Measurements from ENCODE around the gene PCDHGA6. TPM values are rescaled to one million over a fixed set of nuclear protein-coding genes. Genes with fewer than 3 reads are reported as not detected.
A peak's percentile ranks its signal among the peaks of the same experiment; 100 is the strongest.
"Not testable (repeated sequence)": the region's sequence is repeated elsewhere in the genome, so short reads cannot be mapped to it uniquely, and the experiment has no call there.

Gene PCDHGA6
- total RNA-seq, 1 donor from 2014 or later = 2.0 TPM

DNA sequence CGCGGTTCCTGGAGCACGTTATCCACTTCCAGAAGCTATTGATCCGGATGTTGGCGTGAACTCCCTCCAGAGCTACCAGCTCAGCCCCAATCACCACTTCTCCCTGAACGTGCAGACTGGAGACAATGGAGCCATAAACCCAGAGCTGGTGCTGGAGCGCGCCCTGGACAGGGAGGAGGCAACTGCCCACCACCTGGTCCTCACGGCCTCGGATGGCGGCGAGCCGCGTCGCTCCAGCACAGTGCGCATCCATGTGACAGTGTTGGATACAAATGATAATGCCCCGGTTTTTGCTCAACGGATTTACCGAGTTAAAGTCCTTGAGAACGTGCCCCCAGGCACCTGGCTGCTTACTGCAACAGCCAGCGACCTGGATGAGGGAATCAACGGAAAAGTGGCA, 29.7 kb downstream of the PCDHGA6 start:
- intact Hi-C loops (cut with DNase I) = loop anchor here (5.0 to 10.0 kb wide), 2 partner anchors 121 to 159 kb away; no protein-coding TSS in a partner anchor
- H3K4me1 ChIP-seq = no peaks in the 10 kb centered on the region
- peak overlapping the region; percentile 37 to 45 for H3K4me3 ChIP-seq
- H3K9me3 ChIP-seq = peaks cover 92 to 100% of the 10 kb centered on the region in 2 donors
- H3K36me3 ChIP-seq = peaks cover 4 to 5% of the 10 kb centered on the region in 2 donors
- no peaks in the 10 kb centered on the region for H3K27me3 ChIP-seq
- H3K27ac ChIP-seq = no peak overlapping the region
- DNase-seq (ENCODE audit: low spot score in 2 of 2) = no peak
- TF ChIP-seq CTCF (IDR thresholded peaks at IDR 0.05) = no peak

- peak in 1 of 2 donors; percentile 61 for DNase-seq (ENCODE audit: low spot score in 2 of 2)
- intact Hi-C loops (cut with DNase I) = loop anchor here (10.0 kb wide), 1 partner anchor 117 kb away; no protein-coding TSS in a partner anchor
These were observed 34.3 kb downstream of the PCDHGA6 start, which contains the start of gene PCDHGB6 for GRCh38 chr5:141407790-141408505. Gene PCDHGB6, plus strand, starts transcription at chr5:141408021. Its CDS starts 182 bp downstream, at chr5:141408203.

DNA sequence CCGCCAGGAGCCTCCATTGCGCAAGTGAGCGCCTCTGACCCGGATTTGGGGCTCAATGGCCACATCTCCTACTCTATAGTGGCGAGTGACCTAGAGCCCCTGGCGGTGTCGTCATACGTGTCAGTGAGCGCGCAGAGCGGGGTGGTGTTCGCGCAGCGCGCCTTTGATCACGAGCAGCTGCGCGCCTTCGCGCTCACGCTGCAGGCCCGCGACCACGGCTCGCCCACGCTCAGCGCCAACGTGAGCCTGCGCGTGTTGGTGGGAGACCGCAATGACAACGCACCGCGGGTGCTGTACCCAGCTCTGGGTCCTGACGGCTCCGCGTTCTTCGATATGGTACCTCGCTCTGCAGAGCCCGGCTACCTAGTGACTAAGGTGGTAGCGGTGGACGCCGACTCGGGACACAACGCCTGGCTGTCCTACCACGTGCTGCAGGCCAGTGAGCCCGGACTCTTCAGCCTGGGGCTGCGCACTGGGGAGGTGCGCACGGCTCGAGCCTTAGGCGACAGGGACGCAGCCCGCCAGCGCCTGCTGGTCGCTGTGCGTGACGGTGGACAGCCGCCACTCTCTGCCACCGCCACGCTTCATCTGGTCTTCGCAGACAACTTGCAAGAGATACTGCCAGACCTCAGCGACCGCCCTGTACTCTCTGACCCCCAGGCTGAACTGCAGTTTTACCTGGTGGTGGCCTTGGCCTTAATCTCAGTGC, 36.1 kb downstream of the PCDHGA6 start:
- Histone ChIP-seq H3K36me3 (peaks cover 4 to 6% of the 10 kb centered on the region in 2 donors), H3K27me3 (no peaks in the 10 kb centered on the region), H3K9me3 (peaks cover 95 to 100% of the 10 kb centered on the region in 2 donors), H3K4me1 (no peaks in the 10 kb centered on the region), H3K27ac (no peak overlapping the region), H3K4me3 (peak overlapping the region in 1 of 2 donors; percentile 42)
- intact Hi-C loops (cut with DNase I) = loop anchor here (10.0 kb wide), 1 partner anchor 115 kb away; no protein-coding TSS in a partner anchor
- no peak for DNase-seq (ENCODE audit: low spot score in 2 of 2)
- TF ChIP-seq CTCF (IDR thresholded peaks at IDR 0.05) = no peak

More at GRCh38 chr5:141407790-141408505, 34.3 kb downstream of the PCDHGA6 start, which contains the start of gene PCDHGB6:
- H3K9me3 ChIP-seq = peaks cover 95 to 100% of the 10 kb centered on the region in 2 donors
- peak within 1 kb of the TSS; percentile 34 to 42 for H3K4me3 ChIP-seq
- peak in 2 of 3 experiments; percentile 15 to 21 for TF ChIP-seq CTCF (IDR thresholded peaks at IDR 0.05)
- H3K36me3 ChIP-seq, H3K27me3 ChIP-seq, H3K4me1 ChIP-seq, H3K27ac ChIP-seq: not testable (repeated sequence)

DNA sequence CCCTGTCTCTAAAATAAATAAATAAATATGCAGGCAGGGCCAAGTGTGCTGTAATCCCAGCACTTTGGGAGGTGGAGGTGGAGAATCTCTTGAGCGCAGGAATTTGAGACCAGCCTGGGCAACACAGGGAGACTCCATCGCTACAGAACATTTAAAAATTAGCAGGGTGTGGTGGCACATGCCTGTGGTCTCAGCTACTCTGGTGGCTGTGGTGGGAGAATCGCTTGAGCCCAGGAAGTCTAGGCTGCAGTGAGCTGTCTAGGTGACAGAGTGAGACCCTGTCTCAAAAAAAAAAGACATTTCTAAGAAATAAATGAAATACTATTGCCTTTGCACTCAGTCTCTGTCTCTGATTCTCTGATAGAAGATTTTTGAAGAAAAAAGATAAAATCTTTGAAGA, 37.9 kb downstream of the PCDHGA6 start:
- intact Hi-C loops (cut with DNase I) = no loop called here
- peaks cover 95 to 100% of the 10 kb centered on the region in 2 donors for H3K9me3 ChIP-seq

More for the DNA sequence above, 37.9 kb downstream of the PCDHGA6 start:
- DNase-seq (ENCODE audit: low spot score in 2 of 2) = no peak
- Histone ChIP-seq H3K27ac (no peak overlapping the region), H3K27me3 (no peaks in the 10 kb centered on the region), H3K36me3 (peaks cover 0 to 6% of the 10 kb centered on the region in 2 donors), H3K4me3 (no peak overlapping the region), H3K4me1 (no peaks in the 10 kb centered on the region)
- TF ChIP-seq CTCF (IDR thresholded peaks at IDR 0.05) = no peak
